Measurements from ENCODE around the gene IYD. TPM values are rescaled to one million over a fixed set of nuclear protein-coding genes. Genes with fewer than 3 reads are reported as not detected.

Gene IYD
- polyA plus RNA-seq (not detected in 3 replicates), polyA minus RNA-seq (not detected in 3 replicates)
- not detected for polyA plus RNA-seq (2011; ENCODE audit: low read depth)
- polyA plus RNA-seq (2011; cell fraction: cytosol; rRNA removed), result not detected in 2 replicates
- polyA plus RNA-seq (2011; cell fraction: nucleus; rRNA removed), result not detected in 2 replicates
- not detected in 2 replicates for polyA plus RNA-seq (2012; ENCODE audit: low replicate concordance)
- polyA minus RNA-seq (2011; cell fraction: cytosol; rRNA and poly(A)+ RNA removed), result not detected
- polyA minus RNA-seq (2011; cell fraction: nucleus; rRNA and poly(A)+ RNA removed), result not detected in 2 replicates

- Histone ChIP-seq H3K9ac (ENCODE audit: control insufficient read depth, extremely low read depth, insufficient read depth, low read length) (no peak within 1 kb of the TSS), H3K4me3 (ENCODE audit: control insufficient read depth in 2 of 3, extremely low read depth in 1 of 3, insufficient read depth in 2 of 3, low read depth in 1 of 3, low read length in 3 of 3) (no peak within 1 kb of the TSS), H3K9me3 (ENCODE audit: control insufficient read depth, low read depth, low read length) (no peaks in the 10 kb centered on the region), H3K79me2 (ENCODE audit: control insufficient read depth, insufficient read depth, low read length) (no peaks in the 10 kb centered on the region), H3K4me2 (ENCODE audit: control insufficient read depth, extremely low read depth, insufficient read depth, low read depth, low read length) (no peak within 1 kb of the TSS), H2AFZ (ENCODE audit: control insufficient read depth, low read length) (no peak within 1 kb of the TSS), H3K9me1 (ENCODE audit: control insufficient read depth, extremely low read depth, insufficient read depth, low read length) (no peaks in the 10 kb centered on the region), H3K4me1 (ENCODE audit: control insufficient read depth, extremely low read depth, insufficient read depth, low read length) (no peaks in the 10 kb centered on the region), H3K36me3 (ENCODE audit: control insufficient read depth in 2 of 2, extremely low read depth in 1 of 2, insufficient read depth in 2 of 2, low read length in 2 of 2) (no peaks in the 10 kb centered on the region), H3K27ac (ENCODE audit: control insufficient read depth, insufficient read depth, low read length) (no peak within 1 kb of the TSS), H4K20me1 (ENCODE audit: control insufficient read depth, extremely low read depth, insufficient read depth, low read length) (no peaks in the 10 kb centered on the region), H3K27me3 (ENCODE audit: control insufficient read depth, extremely low read depth, insufficient read depth, low read length) (no peaks in the 10 kb centered on the region)
- dilution Hi-C loops (cut with MboI; ENCODE audit: extremely low pct_ligation_motif_present, low sequenced_read_pairs), result no loop called here
- no peak for TF ChIP-seq CTCF (optimal IDR thresholded peaks at IDR 0.05 in 1 of 3, IDR thresholded peaks at IDR 0.05 in 1 of 3, conservative IDR thresholded peaks at IDR 0.05 in 1 of 3; ENCODE audit: extremely low read depth in 1 of 3, insufficient read depth in 2 of 3, low read length in 3 of 3)
- TF ChIP-seq EZH2 (IDR thresholded peaks at IDR 0.05; ENCODE audit: low read length), result no peak
- FAIRE-seq (no peak), DNase-seq (ENCODE audit: low read depth, low spot score) (no peak)
These were observed at the start of gene IYD for GRCh38 chr6:150368762-150369161. Gene IYD (plus strand): TSS chr6:150369012. CDS start chr6:150369032, 20 bp downstream.

GRCh38 chr6:150319924-150320323 lies 48.9 kb upstream of the IYD start:
- H3K79me2 ChIP-seq (ENCODE audit: control insufficient read depth, insufficient read depth, low read length), result no peaks in the 10 kb centered on the region
- DNase-seq (ENCODE audit: low read depth, low spot score) (no peak), FAIRE-seq (no peak)
- no peaks in the 10 kb centered on the region for H3K9me3 ChIP-seq (ENCODE audit: control insufficient read depth, low read depth, low read length)
- H3K4me1 ChIP-seq (ENCODE audit: control insufficient read depth, extremely low read depth, insufficient read depth, low read length), result peaks cover 6% of the 10 kb centered on the region
- H3K4me3 ChIP-seq (ENCODE audit: control insufficient read depth in 2 of 3, extremely low read depth in 1 of 3, insufficient read depth in 2 of 3, low read depth in 1 of 3, low read length in 3 of 3), result no peak overlapping the region
- H3K27ac ChIP-seq (ENCODE audit: control insufficient read depth, insufficient read depth, low read length), result no peak overlapping the region
- no peak overlapping the region for H2AFZ ChIP-seq (ENCODE audit: control insufficient read depth, low read length)
- H4K20me1 ChIP-seq (ENCODE audit: control insufficient read depth, extremely low read depth, insufficient read depth, low read length), result no peaks in the 10 kb centered on the region
- TF ChIP-seq EZH2 (IDR thresholded peaks at IDR 0.05; ENCODE audit: low read length) (no peak), CTCF (optimal IDR thresholded peaks at IDR 0.05 in 1 of 3, IDR thresholded peaks at IDR 0.05 in 1 of 3, conservative IDR thresholded peaks at IDR 0.05 in 1 of 3; ENCODE audit: extremely low read depth in 1 of 3, insufficient read depth in 2 of 3, low read length in 3 of 3) (no peak)
- no peak overlapping the region for H3K9ac ChIP-seq (ENCODE audit: control insufficient read depth, extremely low read depth, insufficient read depth, low read length)
- H3K9me1 ChIP-seq (ENCODE audit: control insufficient read depth, extremely low read depth, insufficient read depth, low read length), result no peaks in the 10 kb centered on the region
- no peaks in the 10 kb centered on the region for H3K27me3 ChIP-seq (ENCODE audit: control insufficient read depth, extremely low read depth, insufficient read depth, low read length)
- dilution Hi-C loops (cut with MboI; ENCODE audit: extremely low pct_ligation_motif_present, low sequenced_read_pairs), result no loop called here
- H3K36me3 ChIP-seq (ENCODE audit: control insufficient read depth in 2 of 2, extremely low read depth in 1 of 2, insufficient read depth in 2 of 2, low read length in 2 of 2), result no peaks in the 10 kb centered on the region
- H3K4me2 ChIP-seq (ENCODE audit: control insufficient read depth, extremely low read depth, insufficient read depth, low read depth, low read length), result no peak overlapping the region
